GM18520 (cell line): ENCODE measurements around the gene NEURL4.

ENCODE experiments used
- ATAC-seq: cut with Tn5 transposase; IDR thresholded peaks from one replicate; pipeline ENCODE4 v1.9.1; 2021; ENCODE audit not compliant: unreplicated experiment

Gene NEURL4

GRCh38 chr17:7281074-7281952 is 47.8 kb downstream of the NEURL4 start, which contains the start of gene SLC2A4:
TSS of gene SLC2A4 (plus strand) at chr17:7281718. CDS start at chr17:7281935, 217 bp downstream.
- ATAC-seq, result no peak

DNA sequence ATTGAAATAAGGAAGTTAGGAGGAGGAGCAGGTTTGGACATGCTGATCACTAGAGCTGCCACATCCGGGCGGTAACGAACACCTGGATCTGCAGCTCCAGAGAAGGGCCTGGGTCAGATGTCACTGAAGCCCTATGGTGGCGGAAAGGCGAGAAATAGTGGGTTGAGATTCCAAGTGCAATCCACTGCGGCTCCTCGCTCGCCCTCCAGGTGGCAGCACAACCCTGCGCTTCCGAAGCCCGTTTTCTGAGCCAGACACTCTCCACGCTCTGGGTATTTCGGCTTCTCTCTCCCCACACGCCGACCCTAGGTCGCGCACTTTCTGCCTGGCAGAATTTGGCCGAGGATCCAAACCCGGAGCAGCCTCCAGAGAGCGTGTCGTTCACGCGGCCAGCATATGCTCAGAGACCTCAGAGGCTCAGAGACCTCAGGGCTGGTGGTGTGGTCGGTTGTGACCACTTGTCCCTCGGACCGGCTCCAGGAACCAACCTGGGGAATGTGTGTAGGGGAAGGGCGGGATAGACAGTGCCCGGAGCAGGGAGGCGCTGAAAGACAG is 48.5 kb downstream of the NEURL4 start:
- peak; percentile 50 for ATAC-seq

DNA sequence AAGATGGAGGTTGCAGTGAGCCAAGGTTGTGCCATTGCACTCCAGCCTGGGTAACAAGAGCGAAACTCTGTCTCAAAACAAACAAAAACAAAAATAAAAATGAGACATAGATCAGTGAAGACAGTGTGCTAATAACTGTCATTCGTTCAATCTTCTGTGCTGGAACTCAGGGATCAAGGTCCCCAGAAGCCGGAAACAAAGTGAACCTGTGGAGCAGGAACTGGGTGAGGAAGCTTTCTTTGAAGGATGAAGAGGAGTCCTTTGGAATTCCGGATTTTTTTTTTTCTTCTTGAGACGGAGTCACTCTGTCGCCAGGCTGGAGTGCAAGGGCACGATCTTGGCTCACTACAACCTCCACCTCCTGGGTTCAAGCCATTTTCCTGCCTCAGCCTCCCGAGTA is 49.7 kb downstream of the NEURL4 start:
- no peak for ATAC-seq

- no peak for ATAC-seq
These were observed 62.4 kb downstream of the NEURL4 start for GRCh38 chr17:7266784-7267183.
